Panc1 (cell line): ENCODE measurements around the gene KIF2A. TPM values are rescaled to one million over a fixed set of nuclear protein-coding genes. Genes with fewer than 3 reads are reported as not detected.

ENCODE experiments used
- ATAC-seq: fragments of 200-7000 bp; cut with Tn5 transposase; 2 replicates; pipeline ENCODE4 v1.9.1; 2020; ENCODE audit warnings: mild to moderate bottlenecking, moderate library complexity
- BruUV-seq: library from RNA; stranded (reverse); fragments of 400-500 nt; replicated peaks from 2 replicates; lab custom pipeline; 2021; lab: Mats Ljungman, UMichigan
- CTCF ChIA-PET: fragments of 300-600 bp; sonication (Branson Sonifier 250); formaldehyde crosslinking; loops from one replicate; lab custom pipeline; 2022; ENCODE audit warnings: antibody characterized with exemption; lab: Charles Lee
- POLR2A ChIA-PET: fragments of 300-600 bp; sonication (Branson Sonifier 250); formaldehyde crosslinking; loops from one replicate; lab custom pipeline; 2022; ENCODE audit warnings: antibody characterized with exemption; lab: Charles Lee
- DNase-seq: peaks from one replicate; pipeline ENCODE4 v3.0.0-alpha.2; 2010; ENCODE audit warnings: low read depth, low spot score
- H3K27ac ChIP-seq: 2 replicates; pipeline ENCODE4 v1.5.1; 2011; ENCODE audit warnings: mild to moderate bottlenecking, low read length, inconsistent platforms
- H3K27me3 ChIP-seq: fragments of 200-500 bp; sonication (Bioruptor generic); 2 replicates; pipeline ENCODE4 v1.6.0; 2014; ENCODE audit warnings: low read length, inconsistent platforms; ENCODE audit not compliant: control insufficient read depth, insufficient read depth
- H3K36me3 ChIP-seq: fragments of 200-500 bp; sonication (Bioruptor generic); 2 replicates; pipeline ENCODE4 v1.5.1; 2014; ENCODE audit warnings: inconsistent platforms, mild to moderate bottlenecking, low read length, moderate library complexity; ENCODE audit not compliant: control insufficient read depth, insufficient read depth
- H3K4me1 ChIP-seq: 2 replicates; pipeline ENCODE4 v1.5.1; 2011; ENCODE audit warnings: inconsistent platforms, mild to moderate bottlenecking, low read length, moderate library complexity; ENCODE audit not compliant: control insufficient read depth, insufficient read depth
- H3K4me3 ChIP-seq, 2 experiments: 2 replicates each; pipeline ENCODE4 v1.5.1; 2011 to 2012; ENCODE audit warnings: low read depth in 2 of 2, low read length in 2 of 2, mild to moderate bottlenecking in 2 of 2, inconsistent platforms in 1 of 2, moderate library complexity in 1 of 2
- H3K9me3 ChIP-seq: fragments of 200-500 bp; sonication (Bioruptor generic); 2 replicates; pipeline ENCODE4 v1.5.1; 2014; ENCODE audit warnings: low read depth, mild to moderate bottlenecking, inconsistent platforms, low read length, moderate library complexity; ENCODE audit not compliant: control insufficient read depth, insufficient read depth
- POLR2AphosphoS5 ChIP-seq: IDR thresholded peaks from 2 replicates; pipeline ENCODE4 v1.6.1; 2012; ENCODE audit warnings: mild to moderate bottlenecking, low read depth, low read length, moderate library complexity
- REST ChIP-seq, 2 experiments: IDR thresholded peaks; 2 replicates each; pipeline ENCODE4 v1.6.1; 2011 to 2012; ENCODE audit warnings: low read depth in 2 of 2, control low read depth in 1 of 2, low read length in 1 of 2, mild to moderate bottlenecking in 1 of 2, moderate library complexity in 1 of 2; ENCODE audit not compliant: insufficient read depth in 1 of 2
- SIN3A ChIP-seq: IDR thresholded peaks from 2 replicates; pipeline ENCODE4 v1.6.1; 2012; ENCODE audit warnings: low read depth, mild to moderate bottlenecking, low read length, moderate library complexity, borderline replicate concordance; ENCODE audit not compliant: insufficient read depth
- TCF7L2 ChIP-seq: IDR thresholded peaks from 2 replicates; pipeline ENCODE4 v1.6.1; 2011; ENCODE audit warnings: mild to moderate bottlenecking, low read depth, low read length, inconsistent platforms
- in situ Hi-C: cut with HindIII; loops from 2 replicates; pipeline ENCODE4 v1.10.0; 2016; ENCODE audit warnings: low sequenced_read_pairs, low pct_unique_long_range_greater_than_20kb
- intact Hi-C: fragments of 100-400 bp; cut with micrococcal nuclease; formaldehyde crosslinking; loops from one replicate; pipeline ENCODE4 v1.10.0; 2022; ENCODE audit not compliant: unreplicated experiment
- total RNA-seq: library from RNA; stranded (reverse); gene quantifications from one replicate; pipeline ENCODE4 v1.2.1, GENCODE V29; 2021; ENCODE audit not compliant: unreplicated experiment
- TF ChIP-seq, protein P1 (sequence below): fragments of 450-650 bp; IDR thresholded peaks from 2 replicates; pipeline ENCODE4 v1.5.1; 2017; ENCODE audit warnings: mild to moderate bottlenecking

KIF2A gene
- total RNA-seq, 1 experiment from 2014 or later: 58.9 TPM

GRCh38 chr5:62334082-62334481, 28.1 kb downstream of the KIF2A start:
- in situ Hi-C loops (no loop called here), intact Hi-C loops (no loop called here)
- Histone ChIP-seq H3K9me3 (no peaks in the 10 kb centered on the region), H3K27me3 (no peaks in the 10 kb centered on the region), H3K36me3 (no peaks in the 10 kb centered on the region), H3K4me1 (no peaks in the 10 kb centered on the region), H3K4me3 (no peak overlapping the region), H3K27ac (no peak overlapping the region)
- no TSS peak for BruUV-seq
- ATAC-seq (no peak), DNase-seq (no peak)
- POLR2A ChIA-PET: no interaction called here
- TF ChIP-seq SIN3A (no peak), POLR2AphosphoS5 (no peak), TCF7L2 (no peak), REST (IDR thresholded peaks at IDR 0.05; ENCODE audit: insufficient read depth in 1 of 2, low read depth in 2 of 2, low read length in 1 of 2) (no peak)
- TF ChIP-seq, protein P1, sequence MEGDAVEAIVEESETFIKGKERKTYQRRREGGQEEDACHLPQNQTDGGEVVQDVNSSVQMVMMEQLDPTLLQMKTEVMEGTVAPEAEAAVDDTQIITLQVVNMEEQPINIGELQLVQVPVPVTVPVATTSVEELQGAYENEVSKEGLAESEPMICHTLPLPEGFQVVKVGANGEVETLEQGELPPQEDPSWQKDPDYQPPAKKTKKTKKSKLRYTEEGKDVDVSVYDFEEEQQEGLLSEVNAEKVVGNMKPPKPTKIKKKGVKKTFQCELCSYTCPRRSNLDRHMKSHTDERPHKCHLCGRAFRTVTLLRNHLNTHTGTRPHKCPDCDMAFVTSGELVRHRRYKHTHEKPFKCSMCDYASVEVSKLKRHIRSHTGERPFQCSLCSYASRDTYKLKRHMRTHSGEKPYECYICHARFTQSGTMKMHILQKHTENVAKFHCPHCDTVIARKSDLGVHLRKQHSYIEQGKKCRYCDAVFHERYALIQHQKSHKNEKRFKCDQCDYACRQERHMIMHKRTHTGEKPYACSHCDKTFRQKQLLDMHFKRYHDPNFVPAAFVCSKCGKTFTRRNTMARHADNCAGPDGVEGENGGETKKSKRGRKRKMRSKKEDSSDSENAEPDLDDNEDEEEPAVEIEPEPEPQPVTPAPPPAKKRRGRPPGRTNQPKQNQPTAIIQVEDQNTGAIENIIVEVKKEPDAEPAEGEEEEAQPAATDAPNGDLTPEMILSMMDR: no peak
- CTCF ChIA-PET: no interaction called here

DNA sequence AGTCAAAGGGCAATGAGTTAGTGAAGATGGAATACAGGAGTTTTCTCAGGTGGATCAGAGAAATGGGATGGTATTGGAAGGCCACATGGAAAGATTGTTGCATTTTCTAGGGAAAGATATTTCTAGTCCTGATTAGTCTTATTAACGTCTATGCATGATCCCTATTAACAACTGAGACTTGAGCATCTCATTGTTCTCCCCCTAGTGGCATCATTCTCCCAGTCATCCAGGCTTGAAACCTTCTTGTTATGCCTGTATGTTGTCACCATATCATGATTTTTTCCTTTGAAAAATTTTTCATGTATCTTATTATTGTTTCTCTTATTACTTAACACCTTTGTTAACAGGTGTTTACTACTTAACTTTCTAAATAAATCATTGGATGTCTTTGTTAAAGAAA, 34.4 kb downstream of the KIF2A start:
- DNase-seq (no peak), ATAC-seq (no peak)
- Histone ChIP-seq H3K27me3 (no peaks in the 10 kb centered on the region), H3K36me3 (no peaks in the 10 kb centered on the region), H3K27ac (no peak overlapping the region), H3K4me1 (no peaks in the 10 kb centered on the region), H3K4me3 (no peak overlapping the region), H3K9me3 (no peaks in the 10 kb centered on the region)
- ChIA-PET POLR2A (no interaction called here), CTCF (no interaction called here)
- in situ Hi-C loops: no loop called here
- BruUV-seq: no TSS peak
- intact Hi-C loops: no loop called here
- no peak for TF ChIP-seq REST (IDR thresholded peaks at IDR 0.05; ENCODE audit: insufficient read depth in 1 of 2, low read depth in 2 of 2, low read length in 1 of 2)
- no peak for TF ChIP-seq SIN3A
